Suprapubic skin (tissue), 4 donors: ENCODE data around the gene PCED1A. TPM values are rescaled to one million over a fixed set of nuclear protein-coding genes. Genes with fewer than 3 reads are reported as not detected.

Source experiments
- DNase-seq, 2 donors: peaks; one replicate each; pipeline ENCODE4 v3.0.0-alpha.2; 2019; ENCODE audit warnings: low spot score in 2 of 2
- H3K27ac ChIP-seq: fragments of 200-600 bp; sonication (generic); one replicate; pipeline ENCODE4 v1.5.1; 2019
- H3K27me3 ChIP-seq: fragments of 200-600 bp; sonication (generic); one replicate; pipeline ENCODE4 v1.5.1; 2019
- H3K36me3 ChIP-seq: fragments of 200-600 bp; sonication (generic); one replicate; pipeline ENCODE4 v1.5.1; 2019
- H3K4me1 ChIP-seq: fragments of 200-600 bp; sonication (generic); one replicate; pipeline ENCODE4 v1.5.1; 2019
- H3K4me3 ChIP-seq: fragments of 200-600 bp; sonication (generic); one replicate; pipeline ENCODE4 v1.5.1; 2019; ENCODE audit warnings: mild to moderate bottlenecking
- H3K9me3 ChIP-seq: fragments of 200-600 bp; sonication (generic); one replicate; pipeline ENCODE4 v1.5.1; 2019
- CTCF ChIP-seq, 2 donors: fragments of 200-600 bp in 1 of 2; fragments of 450-650 bp in 1 of 2; sonication (generic) in 1 of 2; IDR thresholded peaks; one replicate each; pipeline ENCODE4 v1.5.1; 2016 to 2019; ENCODE audit warnings: antibody characterized with exemption in 2 of 2, mild to moderate bottlenecking in 1 of 2, moderate library complexity in 1 of 2
- EP300 ChIP-seq: sonication (generic); formaldehyde crosslinking; IDR thresholded peaks from one replicate; pipeline ENCODE4 v1.6.1; 2017; ENCODE audit warnings: antibody characterized with exemption
- POLR2A ChIP-seq, 2 donors: fragments of 450-650 bp; IDR thresholded peaks; one replicate each; pipeline ENCODE4 v1.6.1; 2017; ENCODE audit warnings: antibody characterized with exemption in 2 of 2, mild to moderate bottlenecking in 2 of 2, moderate library complexity in 2 of 2
- POLR2AphosphoS5 ChIP-seq, 3 donors: sonication (generic); formaldehyde crosslinking; IDR thresholded peaks; one replicate each; pipeline ENCODE4 v1.6.1; 2017; ENCODE audit warnings: antibody characterized with exemption in 3 of 3
- WGBS: methylation state at CpG from one replicate; pipeline ENCODE4 v1.1.5; 2018; 5-methylcytosine and 5-hydroxymethylcytosine counted together
- total RNA-seq, 4 donors: library from RNA; depleted of rRNA; stranded (reverse); fragments of >200 nt; gene quantifications; one replicate each; pipeline ENCODE4 v1.1.0, GENCODE V29; 2016

PCED1A gene
- total RNA-seq, 4 donors from 2014 or later: 8.0 to 31.1 (median 19.4) TPM

GRCh38 chr20:2839732-2840137 lies 720 bp downstream of the PCED1A start:
- Histone ChIP-seq H3K27me3 (no peaks in the 10 kb centered on the region), H3K27ac (peak overlapping the region; percentile 86), H3K9me3 (no peaks in the 10 kb centered on the region), H3K4me1 (peaks cover 20% of the 10 kb centered on the region), H3K36me3 (peaks cover 12% of the 10 kb centered on the region), H3K4me3 (peak overlapping the region; percentile 96)
- TF ChIP-seq CTCF (IDR thresholded peaks at IDR 0.05) (no peak), POLR2AphosphoS5 (IDR thresholded peaks at IDR 0.05) (no peak), EP300 (no peak), POLR2A (IDR thresholded peaks at IDR 0.05) (no peak)
- WGBS: 82% methylated on average over 16 of the region's 21 CpGs
- no peak for DNase-seq

GRCh38 chr20:2838847-2839671 lies 1.4 kb downstream of the PCED1A start:
- peak overlapping the region; percentile 96 for H3K4me3 ChIP-seq
- WGBS: 89% methylated on average over 15 of the region's 15 CpGs
- no peaks in the 10 kb centered on the region for H3K9me3 ChIP-seq
- no peak for TF ChIP-seq POLR2AphosphoS5 (IDR thresholded peaks at IDR 0.05)
- TF ChIP-seq POLR2A (IDR thresholded peaks at IDR 0.05): no peak
- TF ChIP-seq EP300: no peak
- no peak for TF ChIP-seq CTCF (IDR thresholded peaks at IDR 0.05)
- H3K36me3 ChIP-seq: peaks cover 12% of the 10 kb centered on the region
- no peaks in the 10 kb centered on the region for H3K27me3 ChIP-seq
- H3K4me1 ChIP-seq: peaks cover 20% of the 10 kb centered on the region
- no peak overlapping the region for H3K27ac ChIP-seq
- DNase-seq: no peak

DNA sequence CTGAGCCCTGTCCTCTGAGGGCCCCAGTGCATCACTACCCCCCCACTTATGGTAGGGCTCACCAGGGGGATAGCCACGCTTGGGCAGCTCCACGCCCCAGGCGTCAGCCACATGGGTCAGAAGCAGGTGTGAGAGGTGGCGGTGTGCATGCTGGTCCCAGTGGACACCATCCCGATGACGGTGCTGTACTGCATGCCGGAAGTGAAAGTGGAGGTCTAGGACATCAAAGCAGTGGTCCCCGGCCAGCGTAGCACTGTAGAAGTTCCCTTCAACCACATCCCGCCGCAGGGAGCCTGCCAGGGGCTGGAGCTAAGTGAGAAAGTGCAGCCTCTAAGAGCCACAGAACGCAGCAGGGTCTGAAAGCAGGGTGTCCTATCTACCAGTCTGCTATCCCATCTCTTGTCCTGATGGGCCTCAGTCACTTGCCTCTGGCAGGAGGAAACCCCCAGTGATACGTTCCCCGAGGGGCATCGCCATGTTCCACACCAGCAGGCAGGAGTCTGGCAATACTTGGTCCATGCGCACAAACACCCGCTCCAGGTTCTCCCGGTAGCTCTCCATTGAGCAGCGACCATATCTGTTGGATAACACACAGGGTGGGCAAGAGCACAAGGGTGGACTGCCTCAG lies 2.2 kb downstream of the PCED1A start:
- 98% methylated on average over 13 of the region's 19 CpGs for WGBS

DNA sequence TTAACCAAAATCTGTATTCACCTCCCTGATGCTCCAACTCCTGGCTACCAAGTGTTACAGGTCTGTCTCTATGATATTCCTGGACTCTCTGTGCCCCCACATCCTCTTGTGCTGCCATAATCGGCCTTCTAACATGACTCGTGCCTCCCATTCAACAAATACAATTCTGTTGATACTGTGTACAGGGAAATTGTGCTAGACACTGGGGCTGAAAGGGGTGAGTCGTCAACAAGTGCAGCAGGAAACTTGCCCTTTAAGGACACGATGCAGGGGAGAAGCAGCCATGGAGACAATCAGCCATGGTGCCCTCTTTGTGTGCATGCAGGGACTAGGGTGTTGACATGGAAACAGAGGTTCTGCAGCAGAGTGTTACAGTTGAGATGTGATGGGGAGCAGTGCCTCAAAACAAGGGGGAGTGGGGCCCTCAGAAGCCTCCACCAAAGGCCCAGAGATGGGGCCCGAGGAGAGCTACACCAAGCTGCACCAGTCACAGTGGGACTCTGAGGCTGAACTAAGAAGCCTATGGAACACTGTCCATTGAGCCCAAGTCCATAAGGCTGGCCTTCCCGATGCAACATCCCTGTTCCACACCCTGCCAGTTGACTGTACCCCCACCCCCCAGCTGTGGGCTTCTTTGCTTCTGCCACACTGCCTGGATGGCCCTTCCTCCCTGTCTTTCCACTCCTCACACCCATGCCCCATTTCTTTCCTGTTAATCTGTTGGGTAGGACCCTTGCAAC lies 3.1 kb downstream of the PCED1A start:
- peaks cover 20% of the 10 kb centered on the region for H3K4me1 ChIP-seq
- TF ChIP-seq CTCF (IDR thresholded peaks at IDR 0.05) (no peak), EP300 (no peak), POLR2AphosphoS5 (IDR thresholded peaks at IDR 0.05) (no peak), POLR2A (IDR thresholded peaks at IDR 0.05) (no peak)
- H3K27me3 ChIP-seq: no peaks in the 10 kb centered on the region
- WGBS: 87% methylated on average over 6 of the region's 6 CpGs
- peak in 1 of 2 donors; percentile 52 for DNase-seq
- H3K27ac ChIP-seq: no peak overlapping the region
- no peak overlapping the region for H3K4me3 ChIP-seq
- H3K9me3 ChIP-seq: no peaks in the 10 kb centered on the region
- H3K36me3 ChIP-seq: peaks cover 12% of the 10 kb centered on the region

More for the DNA sequence above, 2.2 kb downstream of the PCED1A start:
- H3K36me3 ChIP-seq: peaks cover 12% of the 10 kb centered on the region
- TF ChIP-seq CTCF (IDR thresholded peaks at IDR 0.05): no peak
- no peak for TF ChIP-seq POLR2A (IDR thresholded peaks at IDR 0.05)
- TF ChIP-seq POLR2AphosphoS5 (IDR thresholded peaks at IDR 0.05): no peak
- TF ChIP-seq EP300: no peak
- peaks cover 20% of the 10 kb centered on the region for H3K4me1 ChIP-seq
- DNase-seq: peak in 1 of 2 donors; percentile 72
- no peaks in the 10 kb centered on the region for H3K9me3 ChIP-seq
- H3K4me3 ChIP-seq: no peak overlapping the region
- no peaks in the 10 kb centered on the region for H3K27me3 ChIP-seq
- no peak overlapping the region for H3K27ac ChIP-seq

DNA sequence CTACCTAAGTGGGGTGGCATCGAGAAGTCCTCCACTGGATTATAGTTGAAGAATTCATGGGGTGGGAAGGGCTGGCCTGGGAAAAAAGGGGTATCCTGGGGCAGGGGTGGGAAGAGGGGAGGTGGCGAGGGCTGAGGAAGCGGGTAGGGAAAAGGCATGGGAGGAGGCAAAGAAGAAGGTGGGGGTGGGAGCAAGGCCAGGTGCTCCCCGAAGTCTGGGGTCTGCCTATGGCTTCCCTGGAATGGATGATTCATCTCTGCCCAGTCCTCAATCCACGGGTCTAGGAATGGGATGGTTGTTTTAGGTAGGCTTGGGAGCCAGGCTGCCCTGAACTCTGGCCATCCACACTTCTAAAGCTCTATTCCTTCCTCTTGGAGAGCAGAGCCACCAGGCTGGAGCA lies 4.4 kb downstream of the PCED1A start:
- peaks cover 12% of the 10 kb centered on the region for H3K36me3 ChIP-seq
- H3K4me3 ChIP-seq: no peak overlapping the region
- DNase-seq: peak in 1 of 2 donors; percentile 50
- peaks cover 11% of the 10 kb centered on the region for H3K4me1 ChIP-seq
- 72% methylated on average over 5 of the region's 5 CpGs for WGBS
- no peak overlapping the region for H3K27ac ChIP-seq
- no peaks in the 10 kb centered on the region for H3K27me3 ChIP-seq
- H3K9me3 ChIP-seq: no peaks in the 10 kb centered on the region
- TF ChIP-seq CTCF (IDR thresholded peaks at IDR 0.05): no peak
